Lower leg skin (tissue), 3 donors: ENCODE data around the gene TMC2.

Experiments
- POLR2A ChIP-seq, 2 donors: fragments of 450-650 bp; IDR thresholded peaks; one replicate each; pipeline ENCODE4 v1.6.1; 2016 to 2017; ENCODE audit warnings: antibody characterized with exemption in 2 of 2, mild to moderate bottlenecking in 1 of 2, moderate library complexity in 1 of 2
- TF ChIP-seq, protein P1 (sequence below), 3 donors: fragments of 450-650 bp; IDR thresholded peaks; one replicate each; pipeline ENCODE4 v1.5.1; 2016; ENCODE audit warnings: antibody characterized with exemption in 3 of 3, mild to moderate bottlenecking in 3 of 3, moderate library complexity in 2 of 3

DNA sequence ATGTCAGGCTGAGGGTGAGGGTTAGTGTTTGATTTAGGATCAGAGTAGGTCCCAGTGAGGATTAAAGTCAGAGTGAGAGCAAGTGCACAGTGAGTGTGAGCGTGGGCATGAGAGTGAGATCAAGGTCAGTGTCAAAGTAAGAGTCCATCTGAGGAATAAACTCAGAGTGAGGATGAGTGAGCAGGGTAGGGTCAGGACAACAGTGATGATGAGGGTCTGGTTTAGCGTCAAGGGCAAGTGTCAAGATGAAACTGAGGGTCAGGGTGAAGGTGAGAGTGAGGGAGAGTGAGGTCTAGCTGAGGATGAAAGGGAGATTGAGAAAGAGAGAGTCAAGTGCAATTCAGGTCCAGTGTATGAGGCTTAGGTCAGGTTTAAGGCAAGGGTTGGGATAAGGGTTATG is 20.0 kb upstream of the TMC2 start:
- TF ChIP-seq, protein P1, sequence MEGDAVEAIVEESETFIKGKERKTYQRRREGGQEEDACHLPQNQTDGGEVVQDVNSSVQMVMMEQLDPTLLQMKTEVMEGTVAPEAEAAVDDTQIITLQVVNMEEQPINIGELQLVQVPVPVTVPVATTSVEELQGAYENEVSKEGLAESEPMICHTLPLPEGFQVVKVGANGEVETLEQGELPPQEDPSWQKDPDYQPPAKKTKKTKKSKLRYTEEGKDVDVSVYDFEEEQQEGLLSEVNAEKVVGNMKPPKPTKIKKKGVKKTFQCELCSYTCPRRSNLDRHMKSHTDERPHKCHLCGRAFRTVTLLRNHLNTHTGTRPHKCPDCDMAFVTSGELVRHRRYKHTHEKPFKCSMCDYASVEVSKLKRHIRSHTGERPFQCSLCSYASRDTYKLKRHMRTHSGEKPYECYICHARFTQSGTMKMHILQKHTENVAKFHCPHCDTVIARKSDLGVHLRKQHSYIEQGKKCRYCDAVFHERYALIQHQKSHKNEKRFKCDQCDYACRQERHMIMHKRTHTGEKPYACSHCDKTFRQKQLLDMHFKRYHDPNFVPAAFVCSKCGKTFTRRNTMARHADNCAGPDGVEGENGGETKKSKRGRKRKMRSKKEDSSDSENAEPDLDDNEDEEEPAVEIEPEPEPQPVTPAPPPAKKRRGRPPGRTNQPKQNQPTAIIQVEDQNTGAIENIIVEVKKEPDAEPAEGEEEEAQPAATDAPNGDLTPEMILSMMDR (IDR thresholded peaks at IDR 0.05): peak in 1 of 3 donors; percentile 49
- TF ChIP-seq POLR2A (IDR thresholded peaks at IDR 0.05): no peak
